Ovary (tissue), 9 donors: ENCODE data around the gene HTR6. TPM values are rescaled to one million over a fixed set of nuclear protein-coding genes. Genes with fewer than 3 reads are reported as not detected.
"Not testable (repeated sequence)": the region's sequence is repeated elsewhere in the genome, so short reads cannot be mapped to it uniquely, and the experiment has no call there.

Experiments used
- DNase-seq, 5 donors: peaks; one replicate each; pipeline ENCODE4 v3.0.0-alpha.2; 2019 to 2020
- H3K27ac ChIP-seq, 2 donors: fragments of 200-600 bp; one replicate each; pipeline versions ENCODE4 v1.5.1 to v1.8.0; 2019 to 2022
- H3K27me3 ChIP-seq: fragments of 200-600 bp; one replicate; pipeline ENCODE4 v1.8.0; 2022
- H3K36me3 ChIP-seq: fragments of 200-600 bp; sonication (generic); one replicate; pipeline ENCODE4 v1.5.1; 2019
- H3K4me1 ChIP-seq: one replicate; pipeline ENCODE4 v1.8.1; 2013; ENCODE audit warnings: mild to moderate bottlenecking, moderate library complexity; ENCODE audit not compliant: insufficient read depth
- H3K4me3 ChIP-seq: fragments of 200-600 bp; sonication (generic); one replicate; pipeline ENCODE4 v1.5.1; 2017
- H3K9me3 ChIP-seq, 2 donors: fragments of 200-600 bp in 1 of 2; sonication (generic) in 1 of 2; one replicate each; pipeline versions ENCODE4 v1.5.1 to v1.8.1; 2013 to 2019; ENCODE audit warnings: mild to moderate bottlenecking in 1 of 2, moderate library complexity in 1 of 2
- CTCF ChIP-seq, 3 donors: fragments of 450-650 bp in 2 of 3; fragments of 200-600 bp in 1 of 3; IDR thresholded peaks; one replicate each; pipeline versions ENCODE4 v1.5.1 to v1.8.0; 2016 to 2022; ENCODE audit warnings: antibody characterized with exemption in 3 of 3, mild to moderate bottlenecking in 1 of 3
- EP300 ChIP-seq: sonication (generic); formaldehyde crosslinking; IDR thresholded peaks from one replicate; pipeline ENCODE4 v1.6.1; 2017; ENCODE audit warnings: antibody characterized with exemption
- POLR2A ChIP-seq: fragments of 450-650 bp; IDR thresholded peaks from one replicate; pipeline ENCODE4 v1.6.1; 2017; ENCODE audit warnings: antibody characterized with exemption, mild to moderate bottlenecking, moderate library complexity
- WGBS, 3 donors: extraction: QIAGEN DNeasy Blood & Tissue Kit in 1 of 3; methylation state at CpG; one replicate each; pipeline versions ENCODE4 v1.1.5 to v1.1.7; 2013 to 2017; 5-methylcytosine and 5-hydroxymethylcytosine counted together
- intact Hi-C, 4 donors: fragments of 100-400 bp; cut with DNase I; formaldehyde crosslinking; loops; one replicate each; pipeline versions ENCODE4 v1.11.0 to v1.15.1; 2022 to 2023
- polyA plus RNA-seq, 2 donors: library from polyadenylated mRNA; stranded (reverse); fragments of 200-250 nt in 1 of 2; fragments of 350-450 nt in 1 of 2; fragmentation: Illumina TruSeq in 1 of 2; extraction: RNeasy Lipid Tissue Mini Kit (QIAGEN cat#74804) in 1 of 2; gene quantifications; one replicate each; pipeline ENCODE4 v1.2.3, GENCODE V29; 2013 to 2014
- total RNA-seq, 7 donors: library from RNA; depleted of rRNA in 2 of 7; stranded (reverse); fragments of >200 nt in 2 of 7; fragmentation: NEBNext Ultra II Directional in 3 of 7; extraction: Animal tissue kit (Norgen Biotek cat#: 25700) in 3 of 7; gene quantifications; one replicate each; pipeline versions ENCODE4 v1.1.0 to v1.2.4, GENCODE V29; 2016 to 2023
- donor health status: DM: no; HTN: no; CAD: no; lungs with moderate emphysema.
- donor health status: DM: no; HTN: no; CAD: no.
- donor health status: Bipolar disorder and iron deficiency.
- donor health status: DM: yes; HTN: yes; CAD: no.
- donor health status: DM: no; HTN: no; CAD: no.
- donor health status: DM: yes; HTN: yes; CAD: no.

HTR6 gene
- total and polyA plus RNA-seq, 9 donors = not detected

- 61 to 79% (median 79%) methylated on average over 1 of the region's 1 CpG for WGBS, 3 donors
Observed at GRCh38 chr1:19622204-19622603, 42.5 kb upstream of the HTR6 start.

GRCh38 chr1:19623523-19623922, 41.2 kb upstream of the HTR6 start:
- H3K4me3 ChIP-seq = no peak overlapping the region
- no peaks in the 10 kb centered on the region for H3K9me3 ChIP-seq
- H3K27ac ChIP-seq = no peak overlapping the region
- DNase-seq = no peak
- no peaks in the 10 kb centered on the region for H3K27me3 ChIP-seq
- no peaks in the 10 kb centered on the region for H3K36me3 ChIP-seq
- no peak for TF ChIP-seq POLR2A
- TF ChIP-seq EP300 = no peak
- no peak for TF ChIP-seq CTCF (IDR thresholded peaks at IDR 0.05)
- intact Hi-C loops = no loop called here
- H3K4me1 ChIP-seq = peaks cover 13% of the 10 kb centered on the region
- 90 to 97% (median 92%) methylated on average over 3 of the region's 3 CpGs for WGBS, 3 donors

More at GRCh38 chr1:19622204-19622603, 42.5 kb upstream of the HTR6 start:
- DNase-seq = no peak
- Histone ChIP-seq H3K4me3 (no peak overlapping the region), H3K27me3 (no peaks in the 10 kb centered on the region), H3K9me3 (no peaks in the 10 kb centered on the region), H3K27ac (no peak overlapping the region), H3K4me1 (peaks cover 15% of the 10 kb centered on the region), H3K36me3 (no peaks in the 10 kb centered on the region)
- no peak for TF ChIP-seq POLR2A
- TF ChIP-seq EP300 = no peak
- TF ChIP-seq CTCF (IDR thresholded peaks at IDR 0.05) = no peak
- intact Hi-C loops = no loop called here

GRCh38 chr1:19625291-19625937, 39.3 kb upstream of the HTR6 start:
- no peak overlapping the region for H3K27ac ChIP-seq
- WGBS, 3 donors = 92 to 93% (median 92%) methylated on average over 8 of the region's 8 CpGs
- intact Hi-C loops = no loop called here
- H3K4me3 ChIP-seq = no peak overlapping the region
- DNase-seq = no peak
- H3K9me3 ChIP-seq = no peaks in the 10 kb centered on the region
- no peaks in the 10 kb centered on the region for H3K36me3 ChIP-seq
- TF ChIP-seq EP300 (no peak), POLR2A (no peak)
- H3K27me3 ChIP-seq = no peaks in the 10 kb centered on the region
- H3K4me1 ChIP-seq = peaks cover 13% of the 10 kb centered on the region

GRCh38 chr1:19628879-19629278, 35.8 kb upstream of the HTR6 start:
- no peak for DNase-seq
- intact Hi-C loops = no loop called here
- H3K4me1 ChIP-seq = peaks cover 7% of the 10 kb centered on the region
- WGBS, 3 donors = 39 to 66% (median 59%) methylated on average over 3 of the region's 3 CpGs
- no peaks in the 10 kb centered on the region for H3K9me3 ChIP-seq
- TF ChIP-seq EP300 (no peak), POLR2A (no peak), CTCF (IDR thresholded peaks at IDR 0.05) (no peak)
- H3K27ac ChIP-seq = no peak overlapping the region
- no peaks in the 10 kb centered on the region for H3K36me3 ChIP-seq
- no peaks in the 10 kb centered on the region for H3K27me3 ChIP-seq
- no peak overlapping the region for H3K4me3 ChIP-seq

- TF ChIP-seq CTCF (IDR thresholded peaks at IDR 0.05) (no peak), EP300 (no peak), POLR2A (no peak)
- Histone ChIP-seq H3K4me1 (peaks cover 7% of the 10 kb centered on the region), H3K9me3 (no peaks in the 10 kb centered on the region), H3K27me3 (no peaks in the 10 kb centered on the region), H3K36me3 (no peaks in the 10 kb centered on the region), H3K27ac (no peak overlapping the region), H3K4me3 (no peak overlapping the region)
- intact Hi-C loops = no loop called here
- 37 to 63% (median 51%) methylated on average over 4 of the region's 4 CpGs for WGBS, 3 donors
- no peak for DNase-seq
Observed at GRCh38 chr1:19629357-19629756, 35.3 kb upstream of the HTR6 start.

- 94 to 100% (median 94%) methylated on average over 1 of the region's 1 CpG for WGBS, 3 donors
- H3K27me3 ChIP-seq, H3K9me3 ChIP-seq, H3K4me1 ChIP-seq, DNase-seq, H3K4me3 ChIP-seq, H3K36me3 ChIP-seq, intact Hi-C loops, H3K27ac ChIP-seq: not testable (repeated sequence)
Observed at GRCh38 chr1:19630192-19630591, 34.5 kb upstream of the HTR6 start.
